Measurements from ENCODE around the gene MBD3L5.

DNA sequence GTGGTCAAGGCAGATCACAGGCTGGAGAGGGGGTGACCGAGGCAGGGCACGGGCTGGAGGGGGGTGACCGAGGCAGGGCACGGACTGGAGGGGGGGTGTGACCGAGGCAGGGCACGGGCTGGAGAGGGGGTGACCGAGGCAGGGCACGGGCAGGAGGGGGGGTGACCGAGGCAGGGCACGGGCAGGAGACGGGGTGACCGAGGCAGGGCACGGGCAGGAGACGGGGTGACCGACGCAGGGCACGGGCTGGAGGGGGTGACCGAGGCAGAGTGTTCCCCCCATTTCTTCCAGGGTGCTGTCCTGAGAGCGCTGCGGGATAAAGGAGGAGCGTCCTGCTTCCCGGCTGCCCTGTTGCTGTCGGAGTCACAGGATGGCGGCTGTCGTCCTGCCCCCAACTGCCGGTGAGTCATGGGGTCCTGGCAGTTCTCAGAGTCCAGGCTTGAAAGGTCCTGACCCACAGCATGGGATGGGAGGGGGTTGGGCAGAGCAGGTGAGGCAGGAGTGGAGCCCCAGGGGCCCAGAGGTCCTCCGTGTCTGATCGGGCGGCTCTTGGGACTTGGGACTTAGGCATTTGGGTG lies 44.4 kb downstream of the MBD3L5 start:
- TF ChIP-seq, protein P1, sequence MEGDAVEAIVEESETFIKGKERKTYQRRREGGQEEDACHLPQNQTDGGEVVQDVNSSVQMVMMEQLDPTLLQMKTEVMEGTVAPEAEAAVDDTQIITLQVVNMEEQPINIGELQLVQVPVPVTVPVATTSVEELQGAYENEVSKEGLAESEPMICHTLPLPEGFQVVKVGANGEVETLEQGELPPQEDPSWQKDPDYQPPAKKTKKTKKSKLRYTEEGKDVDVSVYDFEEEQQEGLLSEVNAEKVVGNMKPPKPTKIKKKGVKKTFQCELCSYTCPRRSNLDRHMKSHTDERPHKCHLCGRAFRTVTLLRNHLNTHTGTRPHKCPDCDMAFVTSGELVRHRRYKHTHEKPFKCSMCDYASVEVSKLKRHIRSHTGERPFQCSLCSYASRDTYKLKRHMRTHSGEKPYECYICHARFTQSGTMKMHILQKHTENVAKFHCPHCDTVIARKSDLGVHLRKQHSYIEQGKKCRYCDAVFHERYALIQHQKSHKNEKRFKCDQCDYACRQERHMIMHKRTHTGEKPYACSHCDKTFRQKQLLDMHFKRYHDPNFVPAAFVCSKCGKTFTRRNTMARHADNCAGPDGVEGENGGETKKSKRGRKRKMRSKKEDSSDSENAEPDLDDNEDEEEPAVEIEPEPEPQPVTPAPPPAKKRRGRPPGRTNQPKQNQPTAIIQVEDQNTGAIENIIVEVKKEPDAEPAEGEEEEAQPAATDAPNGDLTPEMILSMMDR (IDR thresholded peaks at IDR 0.05), result no peak
- no peak for TF ChIP-seq ZFX (IDR thresholded peaks at IDR 0.05; ENCODE audit: borderline replicate concordance)

All from 22Rv1 (cell line).